HepG2 (cell line): Measurements from ENCODE around the gene DLEC1. TPM values are rescaled to one million over a fixed set of nuclear protein-coding genes. Genes with fewer than 3 reads are reported as not detected.
A peak's percentile ranks its signal among the peaks of the same experiment; 100 is the strongest.

Source experiments
- ARID3A ChIP-seq: IDR thresholded peaks from 2 replicates; pipeline ENCODE4 v1.6.1; 2012; ENCODE audit warnings: low read depth, low read length, improper control_type of control experiment
- ATF3 ChIP-seq: sonication (generic); formaldehyde crosslinking; IDR thresholded peaks from 2 replicates; pipeline ENCODE4 v1.4.0; 2020; ENCODE audit warnings: missing genetic modification reagents
- CENPBD1 ChIP-seq: sonication (generic); formaldehyde crosslinking; IDR thresholded peaks from 2 replicates; pipeline ENCODE4 v1.8.0; 2022; ENCODE audit warnings: missing genetic modification reagents, low read depth, mild to moderate bottlenecking, borderline replicate concordance
- EZH2 ChIP-seq: conservative IDR thresholded peaks from 2 replicates; pipeline ENCODE4 v1.6.1; 2012; ENCODE audit warnings: mild to moderate bottlenecking, low read depth, low read length, moderate library complexity
- FOXK2 ChIP-seq: fragments of 450-650 bp; IDR thresholded peaks from 2 replicates; pipeline ENCODE4 v1.6.1; 2016
- IKZF4 ChIP-seq: sonication (generic); formaldehyde crosslinking; IDR thresholded peaks from 2 replicates; pipeline ENCODE4 v1.5.1; 2020; ENCODE audit warnings: borderline replicate concordance, mild to moderate bottlenecking, low read depth, missing genetic modification reagents; ENCODE audit errors: not compliant biosample characterization
- JUN ChIP-seq: sonication (generic); formaldehyde crosslinking; IDR thresholded peaks from 2 replicates; pipeline ENCODE4 v1.4.0; 2020; ENCODE audit warnings: mild to moderate bottlenecking, missing genetic modification reagents
- MTA3 ChIP-seq: sonication (generic); formaldehyde crosslinking; IDR thresholded peaks from 2 replicates; pipeline ENCODE4 v1.4.0; 2020; ENCODE audit warnings: missing genetic modification reagents
- NCOA2 ChIP-seq: sonication (generic); formaldehyde crosslinking; IDR thresholded peaks from 2 replicates; pipeline ENCODE4 v1.8.0; 2022; ENCODE audit warnings: inconsistent platforms
- PCBP2 ChIP-seq: fragments of 200-400 bp; formaldehyde crosslinking; optimal IDR thresholded peaks from 2 replicates; pipeline ENCODE3; 2018; ENCODE audit warnings: low read length, low read depth; ENCODE audit not compliant: poor library complexity, severe bottlenecking
- SMAD1 ChIP-seq: sonication (generic); formaldehyde crosslinking; IDR thresholded peaks from 2 replicates; pipeline ENCODE4 v1.4.0; 2020; ENCODE audit warnings: missing genetic modification reagents, low read depth, mild to moderate bottlenecking, borderline replicate concordance
- SOX6 ChIP-seq, 2 experiments: fragments of 450-650 bp in 1 of 2; sonication (generic) in 1 of 2; formaldehyde crosslinking in 1 of 2; IDR thresholded peaks; 2 replicates each; pipeline versions ENCODE4 v1.4.0 to v1.6.1; 2017 to 2020; ENCODE audit warnings: antibody characterized with exemption in 1 of 2, mild to moderate bottlenecking in 1 of 2, missing genetic modification reagents in 1 of 2
- SP2 ChIP-seq: sonication (generic); formaldehyde crosslinking; IDR thresholded peaks from 2 replicates; pipeline ENCODE4 v1.5.1; 2020; ENCODE audit warnings: mild to moderate bottlenecking, missing genetic modification reagents
- TAF15 ChIP-seq: fragments of 200-400 bp; formaldehyde crosslinking; IDR thresholded peaks from one replicate; pipeline ENCODE4 v1.6.1; 2018; ENCODE audit warnings: mild to moderate bottlenecking, low read depth, low read length; ENCODE audit not compliant: poor library complexity, severe bottlenecking
- ZFP36L2 ChIP-seq: sonication (generic); formaldehyde crosslinking; IDR thresholded peaks from 2 replicates; pipeline ENCODE4 v1.4.0; 2020; ENCODE audit warnings: missing genetic modification reagents
- ZNF569 ChIP-seq: sonication (generic); formaldehyde crosslinking; IDR thresholded peaks from 2 replicates; pipeline ENCODE4 v1.5.0; 2020; ENCODE audit warnings: mild to moderate bottlenecking, missing genetic modification reagents, moderate library complexity, borderline replicate concordance
- polyA plus RNA-seq, 8 experiments: library from polyadenylated mRNA; depleted of rRNA in 3 of 8; stranded (reverse) in 7 of 8; unstranded in 1 of 8; fragments of >200 nt; fragmentation: Illumina TruSeq in 4 of 8; extraction: Trizol in 4 of 8; gene quantifications; 2 replicates each; pipeline versions ENCODE4 v1.2.1 to v1.2.3, GENCODE V29; 2011 to 2016; ENCODE audit warnings: low read depth in 4 of 8, missing spikeins in 1 of 8, mixed read lengths in 1 of 8; ENCODE audit not compliant: insufficient read depth in 1 of 8
- total RNA-seq, 5 experiments: library from RNA; depleted of rRNA; stranded (reverse); fragments of >200 nt; fragmentation: Illumina TruSeq; extraction: Trizol; gene quantifications; 2 replicates each; pipeline ENCODE4 v1.2.3, GENCODE V29; 2016; ENCODE audit warnings: low read depth in 1 of 5
- TF ChIP-seq, protein P1 (sequence below): sonication (generic); formaldehyde crosslinking; IDR thresholded peaks from 2 replicates; pipeline ENCODE4 v1.5.0; 2020; ENCODE audit warnings: mild to moderate bottlenecking, missing genetic modification reagents, borderline replicate concordance

DLEC1 gene
- total and polyA plus RNA-seq, 2 of the 13 experiments (the other 11 are each of a cell fraction or from before 2014, with no cell fraction given), result 0.09 TPM; not detected in 1

- TF ChIP-seq, protein P1, sequence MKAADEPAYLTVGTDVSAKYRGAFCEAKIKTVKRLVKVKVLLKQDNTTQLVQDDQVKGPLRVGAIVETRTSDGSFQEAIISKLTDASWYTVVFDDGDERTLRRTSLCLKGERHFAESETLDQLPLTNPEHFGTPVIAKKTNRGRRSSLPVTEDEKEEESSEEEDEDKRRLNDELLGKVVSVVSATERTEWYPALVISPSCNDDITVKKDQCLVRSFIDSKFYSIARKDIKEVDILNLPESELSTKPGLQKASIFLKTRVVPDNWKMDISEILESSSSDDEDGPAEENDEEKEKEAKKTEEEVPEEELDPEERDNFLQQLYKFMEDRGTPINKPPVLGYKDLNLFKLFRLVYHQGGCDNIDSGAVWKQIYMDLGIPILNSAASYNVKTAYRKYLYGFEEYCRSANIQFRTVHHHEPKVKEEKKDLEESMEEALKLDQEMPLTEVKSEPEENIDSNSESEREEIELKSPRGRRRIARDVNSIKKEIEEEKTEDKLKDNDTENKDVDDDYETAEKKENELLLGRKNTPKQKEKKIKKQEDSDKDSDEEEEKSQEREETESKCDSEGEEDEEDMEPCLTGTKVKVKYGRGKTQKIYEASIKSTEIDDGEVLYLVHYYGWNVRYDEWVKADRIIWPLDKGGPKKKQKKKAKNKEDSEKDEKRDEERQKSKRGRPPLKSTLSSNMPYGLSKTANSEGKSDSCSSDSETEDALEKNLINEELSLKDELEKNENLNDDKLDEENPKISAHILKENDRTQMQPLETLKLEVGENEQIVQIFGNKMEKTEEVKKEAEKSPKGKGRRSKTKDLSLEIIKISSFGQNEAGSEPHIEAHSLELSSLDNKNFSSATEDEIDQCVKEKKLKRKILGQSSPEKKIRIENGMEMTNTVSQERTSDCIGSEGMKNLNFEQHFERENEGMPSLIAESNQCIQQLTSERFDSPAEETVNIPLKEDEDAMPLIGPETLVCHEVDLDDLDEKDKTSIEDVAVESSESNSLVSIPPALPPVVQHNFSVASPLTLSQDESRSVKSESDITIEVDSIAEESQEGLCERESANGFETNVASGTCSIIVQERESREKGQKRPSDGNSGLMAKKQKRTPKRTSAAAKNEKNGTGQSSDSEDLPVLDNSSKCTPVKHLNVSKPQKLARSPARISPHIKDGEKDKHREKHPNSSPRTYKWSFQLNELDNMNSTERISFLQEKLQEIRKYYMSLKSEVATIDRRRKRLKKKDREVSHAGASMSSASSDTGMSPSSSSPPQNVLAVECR, result peak; percentile 88
- TF ChIP-seq EZH2 (no peak), ARID3A (0 out of 2 replicates have a peak, but pooled peaks have one; percentile 20), CENPBD1 (no peak; the same call in 1 of the 2 replicates), SOX6 (IDR thresholded peaks at IDR 0.05) (no peak), SOX6 (CRISPR knock-in tag; IDR thresholded peaks at IDR 0.05) (no peak; the same call in 1 of the 2 replicates), SP2 (CRISPR knock-in tag) (peak; percentile 81), ZNF569 (CRISPR knock-in tag) (no peak), FOXK2 (peak; percentile 50; the same call in 1 of the 2 replicates), NCOA2 (CRISPR knock-in tag) (no peak), SMAD1 (0 out of 2 replicates have a peak, but pooled peaks have one; percentile 13), MTA3 (CRISPR knock-in tag) (no peak), JUN (CRISPR knock-in tag) (no peak), ATF3 (CRISPR knock-in tag) (no peak), ZFP36L2 (CRISPR knock-in tag) (no peak), PCBP2 (no peak), IKZF4 (CRISPR knock-in tag) (peak; percentile 89), TAF15 (no peak)
Observed at GRCh38 chr3:38136777-38137614, 98.0 kb downstream of the DLEC1 start, which contains the start of gene ACAA1 (continued).
